ENCODE measurements around the gene OXSR1.

Gene OXSR1

GRCh38 chr3:38164952-38165721 lies at the start of gene OXSR1:
TSS of gene OXSR1 (plus strand) at chr3:38165537. CDS start at chr3:38165877, 340 bp downstream.
- DNase-seq, result peak; percentile 62

DNA sequence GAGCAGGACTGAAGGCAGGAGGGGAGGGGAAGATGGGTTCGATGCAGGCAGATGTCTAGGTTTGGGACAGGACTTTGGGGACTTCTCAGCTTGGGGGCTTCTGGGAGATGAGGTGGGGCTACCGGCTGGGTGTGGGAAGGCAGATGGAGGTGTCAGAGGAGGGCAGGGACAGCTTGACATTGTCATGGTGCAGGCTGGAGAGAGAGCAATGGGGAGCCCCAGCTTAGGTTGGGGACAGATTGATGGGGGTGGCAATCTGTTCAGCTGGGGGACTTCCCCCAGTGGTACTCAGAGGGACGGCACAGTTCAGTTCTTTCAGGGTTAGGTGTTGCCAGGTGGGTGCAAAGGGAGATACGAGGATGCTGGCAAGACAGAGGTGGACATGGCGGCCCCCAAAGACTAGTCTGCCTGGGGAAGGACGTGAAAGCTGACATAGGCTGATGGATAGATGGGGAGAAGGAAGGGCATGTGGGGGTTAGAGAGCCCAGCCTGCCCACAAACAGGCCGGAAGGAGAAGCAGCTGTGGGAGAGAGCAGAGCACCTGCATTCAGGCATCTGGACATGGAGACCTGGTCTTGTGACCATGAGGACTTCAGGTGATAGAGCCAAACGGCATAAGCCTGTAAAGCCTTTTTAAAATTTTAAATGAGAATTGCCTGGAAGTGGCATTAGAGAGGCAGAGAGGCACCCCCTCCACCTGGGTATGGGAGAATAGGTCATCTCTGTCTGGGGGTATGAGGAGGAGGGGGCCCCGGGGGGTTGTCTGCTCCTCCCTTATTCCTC lies 49.5 kb upstream of the OXSR1 start:
- no peak for DNase-seq

- no peak for DNase-seq
These were observed 48.7 kb upstream of the OXSR1 start for GRCh38 chr3:38116471-38117162.

- DNase-seq, result no peak
These were observed 48.1 kb upstream of the OXSR1 start for GRCh38 chr3:38117163-38117716.

DNA sequence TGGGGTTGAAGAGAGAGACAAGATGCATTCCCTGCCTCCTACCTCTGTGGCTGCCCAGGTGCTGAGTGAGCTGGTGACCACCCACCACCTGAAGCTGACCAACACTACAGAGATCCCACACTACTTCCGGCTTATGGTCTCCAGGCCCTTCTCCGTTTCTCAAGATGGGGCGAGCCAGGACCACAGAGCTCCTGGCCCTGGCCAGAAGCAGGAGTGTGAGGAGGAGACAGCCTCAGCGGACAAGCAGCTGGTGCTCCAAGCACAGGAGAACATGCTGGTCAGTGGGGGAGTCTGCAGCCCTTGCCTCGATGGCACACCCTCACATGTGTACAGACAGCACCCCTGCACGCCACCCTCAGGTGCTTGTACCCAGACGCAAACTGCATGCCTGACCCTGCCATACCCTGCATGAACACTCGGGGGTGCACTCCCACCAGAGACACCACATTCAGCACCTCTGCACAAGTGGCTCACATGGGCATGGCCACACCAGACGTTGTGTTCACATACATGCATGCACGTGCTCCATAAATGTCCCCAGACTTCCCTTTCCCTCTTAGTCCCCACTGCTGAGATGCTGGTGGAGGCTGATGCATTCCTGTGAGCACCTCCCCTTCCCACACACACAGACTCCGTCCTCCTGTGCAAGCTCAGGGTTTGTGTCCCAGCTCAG lies 47.5 kb upstream of the OXSR1 start:
- DNase-seq, result no peak

DNA sequence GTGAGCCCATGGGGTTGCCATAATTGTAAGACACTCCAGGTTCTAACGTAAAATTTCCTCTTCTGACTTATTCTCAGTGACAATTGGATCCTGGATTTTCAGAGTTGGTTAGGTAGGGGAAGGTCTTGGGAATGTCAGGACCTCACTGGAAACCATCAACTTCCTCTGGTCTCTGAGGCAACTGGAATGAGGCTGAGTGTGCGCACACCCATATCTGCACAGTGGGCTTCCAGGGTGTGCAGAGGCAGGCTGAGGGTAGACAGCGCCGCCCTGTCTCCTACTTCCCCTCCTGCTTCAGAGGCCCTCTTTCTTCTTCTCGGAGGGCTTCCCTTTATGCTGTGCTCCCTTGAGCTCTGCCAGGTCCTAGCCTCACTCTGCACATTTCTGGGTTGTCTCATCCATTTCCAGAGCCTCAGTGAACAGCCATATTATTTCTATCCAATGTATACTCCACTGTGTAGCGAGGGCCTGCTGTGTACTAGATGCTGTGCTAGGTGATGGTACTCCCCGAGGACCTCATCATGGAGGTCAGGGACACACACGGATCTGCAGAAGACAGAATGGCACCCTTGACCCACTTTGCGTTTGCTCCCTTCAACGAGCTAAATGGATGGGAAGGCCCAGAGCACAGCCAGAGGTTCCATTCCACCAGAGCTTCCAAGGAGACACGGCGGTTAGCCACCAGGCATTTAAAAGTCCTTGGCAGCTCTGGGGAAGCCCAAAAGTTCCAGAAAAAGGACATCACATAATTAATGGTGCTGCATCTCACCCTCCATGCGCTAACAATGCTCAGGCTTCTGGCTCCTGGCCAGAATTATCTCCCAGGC lies 46.7 kb upstream of the OXSR1 start:
- no peak for DNase-seq

- DNase-seq, result no peak
These were observed 46.1 kb upstream of the OXSR1 start for GRCh38 chr3:38119248-38119544.

DNA sequence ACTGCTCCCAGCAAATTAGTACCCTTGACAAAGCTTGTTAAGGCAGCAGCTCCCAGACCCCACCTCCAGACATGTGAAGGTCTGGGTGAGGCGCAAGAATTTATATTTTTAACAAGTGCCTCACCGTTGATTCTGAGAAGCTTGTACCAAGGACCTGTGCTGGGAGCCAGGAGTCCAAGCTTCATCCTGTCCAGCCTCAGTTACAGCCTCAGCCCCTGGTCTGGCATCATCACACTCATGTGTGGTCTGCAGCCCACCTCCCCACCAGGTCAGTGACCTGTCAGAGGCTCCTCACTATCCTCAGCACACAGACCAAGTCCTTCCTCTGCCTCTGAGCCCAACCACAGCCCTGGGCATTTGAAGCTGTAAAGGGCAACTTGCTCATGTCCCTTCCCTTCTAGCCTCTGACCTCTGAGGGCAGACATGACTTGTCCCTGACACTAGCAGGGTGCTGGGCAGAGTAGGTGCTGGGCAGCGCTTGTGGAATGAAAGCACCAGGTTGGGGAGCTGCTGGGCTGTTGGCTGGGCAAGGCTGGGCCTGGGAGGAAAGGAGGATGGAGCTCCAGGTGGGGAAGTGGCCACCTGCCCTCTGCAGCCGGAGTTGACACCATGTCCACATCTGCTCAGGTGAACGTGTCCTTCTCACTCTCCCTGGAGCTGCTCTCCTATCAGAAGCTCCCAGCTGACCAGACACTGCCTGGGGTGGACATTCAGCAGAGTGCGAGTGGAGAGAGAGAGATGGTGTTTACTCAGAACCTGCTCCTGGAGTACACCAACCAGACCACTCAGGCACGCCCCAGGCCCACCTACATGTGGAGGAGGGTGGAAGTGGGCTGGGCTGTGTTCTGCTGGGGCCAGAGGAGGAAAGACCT lies 45.3 kb upstream of the OXSR1 start:
- no peak for DNase-seq

- DNase-seq, result no peak
These were observed 44.5 kb upstream of the OXSR1 start for GRCh38 chr3:38120693-38121450.

GRCh38 chr3:38121451-38121831 lies 43.9 kb upstream of the OXSR1 start:
- no peak for DNase-seq

DNA sequence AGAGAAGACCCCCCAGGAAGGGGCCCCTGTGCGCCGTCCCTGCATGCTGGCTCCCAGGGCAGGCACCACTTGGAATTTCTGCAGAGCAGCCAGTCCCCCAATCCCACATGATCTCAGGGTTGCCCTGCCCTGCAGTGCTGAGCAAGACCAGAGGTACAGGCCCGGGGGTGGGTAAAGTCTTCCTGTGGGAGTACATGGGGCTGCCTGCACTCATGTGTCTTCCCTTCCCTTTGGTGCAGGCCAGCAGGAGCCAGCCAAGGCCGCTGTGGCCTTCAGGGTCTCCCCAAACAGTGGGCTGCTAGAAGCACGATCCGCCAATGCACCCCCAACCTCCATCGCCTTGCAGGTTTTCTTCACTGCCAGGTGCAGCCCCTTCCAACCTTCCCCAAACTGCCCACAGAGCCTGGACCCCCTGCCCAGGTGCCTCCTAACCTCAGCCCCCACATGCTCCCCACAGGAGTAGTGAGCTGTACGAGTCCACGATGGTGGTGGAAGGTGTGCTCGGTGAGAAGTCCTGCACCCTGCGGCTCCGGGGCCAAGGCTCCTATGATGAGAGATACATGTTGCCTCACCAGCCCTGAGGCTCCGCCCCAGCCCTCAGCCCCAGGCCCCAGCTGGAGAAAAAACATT lies 43.4 kb upstream of the OXSR1 start:
- DNase-seq, result no peak

DNA sequence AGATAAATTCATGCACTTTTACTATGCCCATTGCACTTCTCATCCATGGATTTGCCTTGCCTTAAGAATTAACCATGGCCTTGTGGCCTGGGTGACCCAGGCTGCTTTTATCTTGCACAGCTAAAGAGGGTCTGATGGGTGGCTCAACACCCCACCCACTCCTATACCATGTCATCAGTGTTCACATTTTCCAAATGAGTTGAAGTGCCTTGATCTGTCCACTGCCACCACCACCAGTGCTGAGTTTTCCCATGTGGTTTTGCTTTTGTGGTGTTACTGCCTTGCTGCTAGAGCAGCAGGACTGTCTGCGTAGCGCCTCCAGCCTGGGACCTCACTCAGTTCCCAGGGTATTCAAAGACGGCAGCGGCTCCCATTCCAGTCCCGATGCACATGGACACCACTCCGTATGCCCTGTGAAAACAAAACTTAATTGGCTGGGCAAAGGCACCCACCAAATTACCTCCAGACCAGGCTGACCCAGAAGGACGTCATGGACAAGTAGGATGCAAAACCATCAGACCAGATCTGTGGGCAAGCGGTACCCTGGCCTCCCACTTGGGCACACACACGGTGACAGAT lies 42.5 kb upstream of the OXSR1 start:
- no peak for DNase-seq

GRCh38 chr3:38124324-38125122 lies 40.8 kb upstream of the OXSR1 start:
- no peak for DNase-seq

DNA sequence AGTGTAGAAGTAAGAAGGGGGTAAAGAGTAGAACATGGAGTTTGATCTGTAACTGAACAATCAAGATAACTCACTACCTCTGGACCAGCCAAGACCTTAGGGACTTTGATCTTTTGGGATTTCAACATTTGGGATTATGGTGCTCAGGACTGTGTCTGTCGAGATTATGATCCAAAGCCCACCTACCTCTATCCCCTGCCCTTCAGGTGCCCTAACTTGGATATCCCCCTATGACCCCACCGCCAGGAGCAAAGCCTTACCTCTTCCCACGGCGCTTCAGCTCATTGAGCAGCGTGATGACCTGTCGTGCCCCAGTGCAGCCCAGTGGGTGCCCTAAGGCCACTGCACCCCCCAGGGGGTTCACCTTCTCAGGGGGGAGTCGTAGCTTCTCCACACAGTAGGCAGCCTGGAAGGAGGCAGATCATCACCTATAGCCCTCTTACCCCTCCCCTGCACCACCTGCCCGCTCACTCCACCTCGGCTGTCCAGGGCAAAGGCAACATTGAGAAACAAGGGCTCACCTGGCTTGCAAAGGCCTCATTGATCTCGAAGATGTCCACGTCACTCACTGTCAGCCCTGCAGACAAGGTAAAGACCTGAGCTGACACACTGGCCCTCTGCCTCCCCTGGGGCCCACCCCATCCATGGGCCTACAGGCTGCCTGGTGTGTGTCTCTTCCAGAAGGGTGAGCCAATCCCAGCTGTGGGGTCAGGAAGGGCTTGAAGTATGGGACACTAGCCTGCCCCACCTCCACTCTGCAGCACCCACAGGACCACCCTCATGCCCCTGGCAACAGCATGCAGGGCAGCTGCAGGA lies 39.8 kb upstream of the OXSR1 start:
- no peak for DNase-seq

GRCh38 chr3:38126121-38126892 lies 39.0 kb upstream of the OXSR1 start:
- no peak for DNase-seq

GRCh38 chr3:38127611-38128302 lies 37.6 kb upstream of the OXSR1 start:
- no peak for DNase-seq

Data from cortex of kidney (tissue), 1 donor.